HEK293T (cell line): ENCODE results near the gene GPR119.

Experiments used
- ARNT ChIP-seq: fragments of 450-650 bp; IDR thresholded peaks from 2 replicates; pipeline ENCODE4 v1.6.1; 2017; ENCODE audit warnings: mild to moderate bottlenecking
- BHLHE40 ChIP-seq: fragments of 450-650 bp; IDR thresholded peaks from 2 replicates; pipeline ENCODE4 v1.6.1; 2016; ENCODE audit warnings: mild to moderate bottlenecking, moderate library complexity, borderline replicate concordance
- CTBP1 ChIP-seq: fragments of 450-650 bp; IDR thresholded peaks from 2 replicates; pipeline ENCODE4 v1.6.1; 2016; ENCODE audit warnings: borderline replicate concordance
- FOXK2 ChIP-seq: fragments of 450-650 bp; IDR thresholded peaks from 2 replicates; pipeline ENCODE4 v1.6.1; 2016; ENCODE audit warnings: mild to moderate bottlenecking
- FOXM1 ChIP-seq: fragments of 450-650 bp; IDR thresholded peaks from 2 replicates; pipeline ENCODE4 v1.6.1; 2017; ENCODE audit warnings: mild to moderate bottlenecking, borderline replicate concordance
- LEF1 ChIP-seq: fragments of 450-650 bp; IDR thresholded peaks from 2 replicates; pipeline ENCODE4 v1.6.1; 2017; ENCODE audit warnings: mild to moderate bottlenecking, borderline replicate concordance
- SP1 ChIP-seq: fragments of 450-650 bp; IDR thresholded peaks from 2 replicates; pipeline ENCODE4 v1.6.1; 2017
- SUZ12 ChIP-seq: fragments of 450-650 bp; IDR thresholded peaks from 2 replicates; pipeline ENCODE4 v1.6.1; 2016; ENCODE audit warnings: mild to moderate bottlenecking
- ZNF384 ChIP-seq: fragments of 450-650 bp; IDR thresholded peaks from 2 replicates; pipeline ENCODE4 v1.6.1; 2016
- TF ChIP-seq, protein P1 (sequence below): fragments of 450-650 bp; IDR thresholded peaks from 2 replicates; pipeline ENCODE4 v1.6.1; 2016

DNA sequence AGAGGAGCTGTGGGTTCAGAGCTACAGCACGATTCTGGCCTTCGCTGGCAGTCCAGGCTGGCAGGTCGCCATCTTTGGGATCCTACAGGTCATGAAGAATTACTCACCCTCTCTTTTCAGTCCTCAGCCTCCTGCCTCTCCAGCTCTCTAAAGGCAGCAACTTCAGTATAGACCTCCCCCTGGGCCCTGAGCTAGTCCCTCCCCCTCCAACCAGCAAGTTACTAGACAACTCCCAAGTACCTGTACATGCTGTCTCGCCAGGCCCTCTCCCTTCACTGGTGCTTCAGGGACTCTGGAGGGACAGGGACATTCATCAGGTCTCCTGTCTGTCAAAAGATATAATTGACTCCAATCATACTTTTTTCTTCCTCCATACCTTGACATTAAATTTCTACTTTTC is at the start of gene GPR119:
- no peak for TF ChIP-seq SP1
- TF ChIP-seq FOXM1: no peak
- TF ChIP-seq SUZ12: no peak
- no peak for TF ChIP-seq FOXK2
- no peak for TF ChIP-seq ZNF384
- TF ChIP-seq BHLHE40: no peak
- TF ChIP-seq, protein P1, sequence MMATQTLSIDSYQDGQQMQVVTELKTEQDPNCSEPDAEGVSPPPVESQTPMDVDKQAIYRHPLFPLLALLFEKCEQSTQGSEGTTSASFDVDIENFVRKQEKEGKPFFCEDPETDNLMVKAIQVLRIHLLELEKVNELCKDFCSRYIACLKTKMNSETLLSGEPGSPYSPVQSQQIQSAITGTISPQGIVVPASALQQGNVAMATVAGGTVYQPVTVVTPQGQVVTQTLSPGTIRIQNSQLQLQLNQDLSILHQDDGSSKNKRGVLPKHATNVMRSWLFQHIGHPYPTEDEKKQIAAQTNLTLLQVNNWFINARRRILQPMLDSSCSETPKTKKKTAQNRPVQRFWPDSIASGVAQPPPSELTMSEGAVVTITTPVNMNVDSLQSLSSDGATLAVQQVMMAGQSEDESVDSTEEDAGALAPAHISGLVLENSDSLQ: no peak
- no peak for TF ChIP-seq CTBP1
- no peak for TF ChIP-seq LEF1
- no peak for TF ChIP-seq ARNT
